HUDEP-2 (cell line): ENCODE data around the gene SDF4.
"Not testable (repeated sequence)": the region's sequence is repeated elsewhere in the genome, so short reads cannot be mapped to it uniquely, and the experiment has no call there.

ENCODE experiments used
- DNase-seq, 76 experiments: peaks; one replicate each; lab custom pipeline; 2025; ENCODE audit not compliant: unreplicated experiment in 76 of 76; lab: John Stamatoyannopoulos, UW

The SDF4 gene

DNA sequence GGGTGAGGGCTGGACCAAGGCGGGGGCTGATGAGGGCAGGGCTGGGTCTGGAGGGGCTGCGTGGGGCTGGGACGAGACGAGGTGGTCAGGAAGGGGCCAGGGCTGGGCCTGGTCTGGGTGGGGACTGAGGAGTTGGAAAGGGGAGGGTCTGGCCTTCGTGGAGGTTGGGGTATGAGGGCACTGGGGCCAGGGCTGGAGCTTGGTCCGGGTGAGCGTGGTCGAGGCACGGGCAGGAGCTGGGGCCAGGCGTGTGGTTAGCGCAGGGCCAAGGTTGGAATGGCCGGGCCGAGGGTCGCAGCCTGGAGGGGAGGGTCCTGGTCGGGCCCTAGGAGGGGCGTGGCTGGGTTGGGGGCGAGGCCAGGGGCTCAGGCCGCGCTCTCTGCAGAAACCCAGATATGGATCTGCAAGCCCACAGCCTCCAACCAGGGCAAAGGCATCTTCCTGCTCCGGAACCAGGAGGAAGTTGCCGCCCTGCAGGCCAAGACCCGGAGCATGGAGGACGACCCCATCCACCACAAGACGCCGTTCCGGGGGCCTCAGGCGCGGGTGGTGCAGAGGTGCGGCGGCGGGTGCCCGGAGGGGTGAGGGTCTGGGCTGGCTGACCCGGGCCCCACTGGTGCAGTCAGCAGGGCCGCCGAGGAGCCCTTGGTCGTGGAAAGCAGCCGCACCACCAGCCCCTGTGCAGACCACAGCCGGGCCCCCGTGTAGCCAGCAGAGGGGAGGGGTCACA is 49.1 kb downstream of the SDF4 start:
- no peak for DNase-seq

DNA sequence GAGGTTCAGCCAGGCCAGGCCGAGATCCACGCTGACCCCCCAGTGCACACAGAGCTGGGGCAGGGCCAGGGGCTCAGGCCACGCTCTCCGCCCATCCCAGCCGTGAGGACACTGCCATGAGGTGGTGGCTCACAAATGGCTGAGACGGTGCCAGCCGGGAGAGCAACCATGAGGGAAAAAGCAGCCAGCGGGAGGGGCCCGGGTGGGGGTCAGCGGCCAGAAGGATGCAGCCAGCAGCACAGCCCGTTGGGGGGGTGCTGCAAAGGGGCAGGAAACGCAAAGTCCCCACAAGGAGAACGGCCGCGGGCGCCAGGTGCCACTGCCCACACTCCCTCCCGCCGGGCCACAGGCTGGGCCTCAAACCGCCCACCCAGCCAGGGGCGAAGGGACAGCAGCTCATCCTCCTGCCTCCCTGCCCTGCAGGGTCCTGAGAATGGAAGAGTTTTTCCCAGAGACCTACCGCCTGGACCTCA is 49.8 kb downstream of the SDF4 start:
- no peak for DNase-seq

DNA sequence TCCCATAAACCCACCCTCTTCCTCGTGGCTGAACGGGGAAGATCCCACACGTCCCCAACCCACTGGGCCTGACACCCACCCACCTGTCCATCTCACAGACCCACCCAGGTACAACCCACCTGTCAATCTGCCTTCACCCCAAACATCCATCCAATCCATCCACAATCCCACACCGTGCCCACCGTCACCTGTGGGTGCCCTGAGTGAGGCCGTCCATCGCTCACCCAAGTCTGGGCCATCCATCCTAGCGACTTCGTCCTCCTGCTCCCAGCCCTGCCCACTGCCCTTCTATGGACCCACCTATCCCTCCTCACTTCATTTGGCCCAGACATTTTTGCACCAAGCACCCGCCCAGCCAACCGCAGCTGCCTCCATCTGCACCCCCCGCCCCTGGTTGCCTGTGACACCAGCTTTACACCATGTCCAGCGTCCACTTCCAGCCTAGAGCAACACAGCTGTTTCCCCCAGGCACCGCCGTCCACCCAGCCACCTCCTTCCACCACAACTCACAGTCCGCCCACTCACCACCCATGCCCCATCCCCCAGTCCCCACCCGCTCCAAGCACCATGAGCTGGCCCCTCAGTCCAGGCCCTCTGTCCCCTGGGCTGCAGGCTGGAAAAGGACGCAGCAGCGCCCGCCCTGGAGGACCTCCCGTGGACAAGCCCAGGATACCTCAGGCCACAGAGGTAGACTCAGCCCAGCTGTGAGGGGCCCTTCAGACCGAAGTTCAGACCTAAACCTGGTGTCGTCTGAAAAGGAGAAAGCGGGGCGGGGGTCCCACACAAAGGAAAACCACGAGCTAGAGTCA is 50.5 kb downstream of the SDF4 start:
- DNase-seq = no peak

DNA sequence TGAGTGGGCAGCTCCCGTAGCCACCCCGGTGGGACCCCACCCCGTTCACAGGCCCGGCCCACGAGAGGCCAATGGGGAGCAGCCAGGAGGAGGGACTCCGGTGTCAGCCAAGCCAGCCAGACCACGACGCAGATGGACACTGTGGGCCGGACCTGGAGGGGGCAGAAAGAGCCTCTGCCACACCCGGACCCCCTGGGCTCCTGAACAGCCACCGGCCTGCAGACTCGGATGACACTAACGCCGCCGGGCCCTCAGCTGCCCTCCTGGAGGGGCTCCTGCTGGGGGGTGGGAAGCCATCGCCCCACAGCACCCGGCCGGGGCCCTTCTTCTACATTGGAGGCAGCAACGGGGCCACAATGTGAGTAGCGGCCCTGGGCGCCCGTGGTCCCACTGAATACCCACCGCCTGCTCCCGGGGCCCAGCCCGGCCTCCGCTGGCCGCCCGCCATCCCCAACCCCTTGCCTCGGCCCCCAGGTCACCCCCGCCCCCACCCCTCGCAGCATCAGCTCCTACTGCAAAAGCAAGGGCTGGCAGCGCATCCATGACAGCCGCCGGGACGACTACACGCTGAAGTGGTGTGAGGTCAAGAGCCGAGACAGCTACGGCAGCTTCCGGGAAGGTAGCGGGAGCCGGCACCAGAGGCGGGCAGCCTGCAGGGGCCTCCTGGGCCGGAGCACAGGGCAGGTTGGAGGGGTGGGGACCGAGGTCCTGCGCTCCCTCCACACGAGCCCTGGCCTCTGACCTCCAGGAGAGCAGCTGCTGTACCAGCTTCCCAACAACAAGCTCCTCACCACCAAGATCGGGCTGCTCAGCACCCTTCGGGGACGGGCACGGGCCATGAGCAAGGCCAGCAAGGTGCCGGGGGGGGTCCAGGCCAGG is 51.6 kb downstream of the SDF4 start:
- no peak for DNase-seq

DNA sequence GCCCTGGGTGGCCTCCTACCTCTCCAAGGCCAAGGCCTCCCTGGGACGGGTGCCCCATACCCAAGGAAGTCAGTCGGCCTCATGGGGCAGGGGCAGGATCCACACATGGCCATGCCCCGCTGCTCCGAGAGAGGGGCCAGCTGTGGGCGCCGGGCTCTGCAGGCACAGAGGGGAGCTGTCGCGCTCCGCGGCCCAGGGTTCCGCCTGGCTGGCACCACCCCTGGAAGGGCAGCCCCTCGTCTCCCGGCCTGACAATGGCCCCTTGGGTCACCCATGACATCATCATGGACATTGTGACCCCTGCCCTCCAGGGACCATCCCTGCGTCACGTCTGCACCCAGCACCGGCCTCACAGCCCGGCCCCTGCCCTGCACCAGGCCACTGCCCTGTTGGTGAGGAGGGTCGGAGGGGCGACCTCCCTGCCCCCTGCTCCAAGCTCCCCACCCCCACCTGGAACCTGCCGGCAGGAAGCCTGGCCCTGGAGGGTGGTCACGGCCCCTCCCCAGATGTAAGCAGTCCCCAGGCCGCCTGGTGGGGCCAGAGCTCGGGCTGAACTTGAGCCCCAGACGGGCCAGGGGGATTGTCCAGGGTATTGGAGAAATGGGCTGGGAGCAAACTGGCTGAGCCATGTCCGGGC is 52.3 kb downstream of the SDF4 start:
- DNase-seq = no peak

DNA sequence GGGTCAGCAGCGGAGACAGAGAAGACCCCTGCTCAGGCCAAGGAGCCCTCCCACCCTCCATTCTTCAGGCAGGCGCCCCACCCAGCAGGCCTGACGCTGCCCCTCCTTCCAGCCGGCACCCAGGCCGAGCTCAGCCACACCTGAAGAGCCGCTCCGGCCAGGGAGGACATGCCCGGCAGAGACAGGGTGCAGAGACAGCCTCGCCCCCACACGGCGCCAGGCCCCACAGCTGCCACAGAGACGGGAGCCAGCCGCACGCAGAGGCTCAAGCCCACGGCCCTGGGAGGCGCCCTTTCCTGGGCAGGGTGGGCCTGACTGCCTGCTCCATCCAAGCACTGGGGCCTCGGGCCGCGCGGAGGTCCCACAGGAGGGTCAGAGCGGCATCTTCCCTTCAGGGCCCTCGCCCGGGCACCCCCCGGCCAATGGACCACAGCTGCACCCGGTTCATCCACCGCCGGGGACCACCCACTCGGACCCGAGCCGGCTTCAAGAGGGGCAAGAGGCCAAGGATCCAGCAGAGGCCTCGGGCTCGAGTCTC is 52.9 kb downstream of the SDF4 start:
- no peak for DNase-seq

DNA sequence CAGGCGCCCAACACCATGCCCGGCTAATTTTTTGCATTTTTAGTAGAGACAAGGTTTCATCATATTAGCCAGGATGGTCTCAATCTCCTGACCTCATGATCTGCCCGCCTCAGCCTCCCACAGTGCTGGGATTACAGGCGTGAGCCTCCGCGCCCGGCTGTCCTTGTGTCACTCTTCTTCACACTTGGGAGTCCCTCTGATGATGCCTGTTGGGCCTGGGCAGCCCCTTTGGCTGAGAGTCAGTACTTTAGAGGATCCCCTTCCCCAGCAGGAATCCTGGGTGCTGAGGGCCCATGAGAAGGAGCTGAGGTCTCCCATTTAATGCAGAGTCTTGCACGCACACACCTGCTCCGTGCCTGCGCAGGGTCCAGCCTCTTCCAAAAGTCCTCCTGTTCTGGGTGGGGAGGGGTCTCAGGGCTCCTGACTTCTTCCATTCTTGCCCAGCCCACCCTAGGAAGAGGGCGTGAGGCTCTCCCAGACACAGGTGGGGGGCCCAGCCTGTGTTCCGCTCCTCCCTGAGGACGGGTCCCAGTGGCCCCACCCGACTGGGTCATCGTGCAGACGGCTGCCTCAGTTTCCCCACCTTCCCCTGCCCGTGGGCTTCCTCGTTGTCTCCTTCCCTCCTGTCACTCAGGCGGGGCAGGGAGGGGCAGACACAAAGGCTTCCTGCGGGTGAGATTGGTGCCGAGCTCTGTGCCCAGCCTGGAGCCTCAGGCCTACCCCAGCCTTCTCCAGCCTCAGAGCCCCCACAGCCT is 54.2 kb downstream of the SDF4 start:
- no peak for DNase-seq

DNA sequence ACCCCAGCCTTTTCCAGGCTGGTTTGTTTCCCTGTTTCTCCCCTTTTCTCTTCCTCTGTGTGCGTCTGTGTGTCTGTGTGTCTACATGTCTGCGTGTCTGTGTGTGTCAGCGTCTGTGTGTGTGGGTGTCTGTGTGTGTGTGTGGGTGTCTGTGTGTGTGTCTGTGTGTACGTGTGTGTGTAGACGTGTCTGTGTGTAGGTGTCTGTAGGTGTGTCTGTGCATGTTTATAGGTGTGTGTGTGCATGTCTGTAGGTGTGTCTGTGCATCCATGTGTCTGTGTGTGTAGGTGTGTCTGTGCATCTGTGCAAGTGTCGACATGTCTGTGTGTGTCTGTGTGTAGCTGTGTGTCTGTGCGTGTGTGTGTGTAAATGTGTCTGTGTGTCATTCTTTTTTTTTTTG is 54.9 kb downstream of the SDF4 start:
- DNase-seq = no peak

DNA sequence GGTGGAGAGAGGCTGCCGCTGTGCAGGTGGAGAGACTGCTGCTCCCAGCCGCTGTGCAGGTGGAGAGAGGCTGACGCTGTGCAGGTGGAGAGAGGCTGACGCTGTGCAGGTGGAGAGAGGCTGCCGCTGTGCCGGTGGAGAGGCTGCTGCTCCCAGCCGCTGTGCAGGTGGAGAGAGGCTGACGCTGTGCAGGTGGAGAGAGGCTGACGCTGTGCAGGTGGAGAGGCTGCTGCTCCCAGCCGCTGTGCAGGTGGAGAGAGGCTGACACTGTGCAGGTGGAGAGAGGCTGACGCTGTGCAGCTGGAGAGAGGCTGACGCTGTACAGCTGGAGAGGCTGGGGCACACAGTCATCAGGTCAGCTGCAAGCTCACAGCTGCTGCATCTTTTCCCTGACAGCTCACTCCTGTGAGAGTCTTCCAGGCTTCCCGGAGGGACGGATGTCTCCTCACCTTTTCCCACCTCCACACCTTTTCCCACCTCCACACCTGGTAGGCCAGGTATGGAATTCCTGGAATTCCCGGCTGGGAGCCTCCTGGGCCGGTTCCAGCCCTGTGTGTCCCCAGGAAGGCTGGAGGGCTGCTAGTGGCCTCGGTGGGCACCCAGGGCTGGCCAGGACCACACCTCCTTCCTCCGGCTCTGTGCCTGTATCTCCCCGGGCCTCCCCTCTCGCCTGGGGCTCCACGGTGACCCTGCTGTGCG is 55.6 kb downstream of the SDF4 start:
- DNase-seq = not testable (repeated sequence)

DNA sequence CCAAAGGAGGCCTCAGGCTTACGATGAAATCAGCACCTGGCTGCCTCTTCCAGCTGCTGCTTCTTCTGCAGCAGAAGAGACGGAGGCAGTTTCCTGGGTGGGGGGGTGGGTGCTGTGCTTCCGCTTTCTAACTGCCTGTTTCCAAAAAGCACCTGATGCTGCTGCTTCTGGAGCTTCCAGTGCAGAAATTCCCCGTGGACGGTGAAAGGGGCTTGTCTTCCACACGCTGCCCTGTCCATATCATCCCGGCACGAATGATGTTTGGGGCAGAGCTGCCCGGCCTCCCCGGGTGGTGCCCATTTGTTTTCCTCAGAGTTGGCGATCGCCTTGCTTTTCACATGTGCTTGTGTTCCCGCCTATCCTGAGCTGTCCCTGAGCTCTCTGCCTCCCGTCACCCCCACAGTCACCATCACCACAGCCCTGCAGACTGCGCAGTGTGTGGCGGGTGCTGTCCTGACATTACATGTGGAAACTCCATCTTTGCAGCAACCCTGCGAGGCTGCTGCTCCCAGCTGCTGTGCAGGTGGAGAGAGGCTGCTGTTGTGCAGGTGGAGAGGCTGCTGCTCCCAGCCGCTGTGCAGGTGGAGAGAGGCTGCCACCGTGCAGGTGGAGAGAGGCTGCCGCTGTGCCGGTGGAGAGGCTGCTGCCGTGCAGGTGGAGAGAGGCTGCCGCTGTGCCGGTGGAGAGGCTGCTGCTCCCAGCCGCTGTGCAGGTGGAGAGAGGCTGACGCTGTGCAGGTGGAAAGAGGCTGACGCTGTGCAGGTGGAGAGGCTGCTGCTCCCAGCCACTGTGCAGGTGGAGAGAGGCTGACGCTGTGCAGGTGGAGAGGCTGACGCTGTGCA is 56.4 kb downstream of the SDF4 start:
- no peak for DNase-seq

DNA sequence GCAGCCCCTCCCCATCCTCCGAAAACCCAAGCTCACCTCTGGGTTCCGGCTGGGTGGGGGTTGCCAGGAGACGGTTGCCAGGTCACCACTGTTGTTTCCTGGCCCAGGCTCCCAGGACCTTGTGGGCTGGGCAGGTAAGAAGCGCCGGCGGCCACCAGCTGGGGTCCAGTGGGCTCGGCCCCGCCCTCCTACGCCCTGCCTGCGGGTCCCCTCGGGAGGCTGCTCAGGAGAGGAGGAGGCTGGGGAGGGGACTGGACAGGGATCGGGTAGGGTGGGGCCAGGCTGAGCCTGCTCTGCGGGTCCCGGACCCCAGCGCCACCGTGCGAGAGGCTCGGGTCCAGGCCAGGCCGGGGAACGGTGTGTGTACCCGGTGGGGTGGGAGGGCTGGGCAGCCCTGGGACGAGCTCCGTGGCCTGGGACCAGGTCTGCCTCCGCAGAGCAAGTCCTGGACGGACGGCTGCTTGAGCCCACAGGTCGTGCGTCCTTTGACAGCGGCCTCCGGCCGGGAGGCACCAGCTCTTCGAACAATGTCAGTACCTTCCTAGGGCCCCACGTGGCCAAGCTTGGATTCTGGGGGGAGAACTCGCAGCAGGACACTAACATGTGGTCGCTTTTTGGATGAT is 57.9 kb downstream of the SDF4 start, which contains the start of gene TTLL10:
Gene TTLL10, plus strand, starts transcription at position 88 of the 623 bp plus-strand sequence. CDS start 5,336 bp downstream, outside the sequence.
- DNase-seq = no peak

DNA sequence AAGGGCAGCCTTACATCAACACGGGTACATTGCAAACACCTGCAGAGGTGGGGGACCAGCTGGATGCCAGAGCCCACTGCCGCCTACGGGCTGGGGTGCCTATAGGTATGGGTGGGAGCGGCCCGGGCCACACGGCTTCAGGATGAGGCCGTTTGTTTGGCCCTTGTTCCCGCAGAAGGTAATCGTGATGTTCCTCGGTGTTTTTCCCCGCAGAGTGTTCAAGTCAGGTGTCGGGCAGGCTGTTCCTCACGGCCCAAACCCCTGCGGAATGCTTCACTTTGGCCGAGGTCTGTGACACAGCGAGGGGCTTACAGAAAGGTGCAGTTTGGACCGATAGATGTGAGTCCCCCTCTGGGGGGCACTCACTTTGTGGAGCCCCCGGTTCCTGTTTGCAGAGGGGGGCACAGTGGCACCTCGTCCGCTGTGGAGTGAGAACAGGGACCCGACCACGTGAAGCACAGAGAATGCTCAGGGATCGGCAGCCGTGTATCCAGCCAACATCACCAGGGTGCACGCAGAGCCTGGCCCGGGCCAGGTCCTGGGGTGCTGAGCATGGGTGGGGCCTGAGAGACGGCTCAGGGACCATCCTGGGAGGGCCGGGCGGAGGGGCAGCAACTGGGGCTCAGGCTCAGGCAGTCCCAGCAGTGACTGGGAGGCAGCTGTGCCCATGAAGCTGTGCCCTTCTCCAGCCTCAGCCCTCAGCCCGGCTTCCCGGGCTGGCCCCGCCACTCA is 58.6 kb downstream of the SDF4 start:
- DNase-seq = no peak

DNA sequence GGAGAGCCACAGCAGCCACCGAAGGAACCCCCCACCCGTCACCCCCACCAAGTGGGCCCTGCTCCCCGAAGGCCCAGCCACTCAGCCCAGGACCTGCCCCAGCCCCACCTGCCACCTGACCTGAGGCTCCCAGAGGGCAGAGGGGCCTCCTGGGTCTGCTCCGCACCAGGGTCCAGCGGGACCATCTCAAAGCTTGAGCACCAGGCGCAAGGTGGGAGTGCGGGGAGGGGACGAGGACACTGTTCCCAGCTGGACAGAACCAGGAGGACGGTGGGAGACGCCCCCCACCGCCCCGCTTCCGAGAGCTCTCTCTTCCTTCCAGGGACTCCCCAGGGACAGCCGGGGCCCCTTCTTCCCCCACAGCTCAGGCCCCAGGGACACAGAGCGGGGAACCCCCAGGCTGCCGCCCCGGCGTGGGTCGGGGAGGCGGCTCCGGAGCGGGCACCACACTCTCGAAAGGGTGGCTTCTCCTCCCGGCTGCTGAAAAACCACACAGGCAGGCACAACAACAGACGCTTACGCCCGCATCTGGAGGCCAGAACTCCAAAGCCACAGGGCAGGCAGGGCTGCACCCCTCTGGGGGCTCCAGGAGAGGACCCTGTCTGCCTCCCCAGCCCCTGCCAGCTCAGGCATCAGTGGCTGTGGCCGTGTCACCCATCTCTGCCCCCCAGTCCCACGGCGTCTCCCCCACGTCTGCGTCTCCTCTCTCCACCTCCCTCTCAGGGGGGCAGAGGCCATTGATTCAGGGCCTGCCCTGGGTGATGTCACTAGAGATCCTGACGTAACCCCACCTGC is 60.1 kb downstream of the SDF4 start:
- DNase-seq = no peak

DNA sequence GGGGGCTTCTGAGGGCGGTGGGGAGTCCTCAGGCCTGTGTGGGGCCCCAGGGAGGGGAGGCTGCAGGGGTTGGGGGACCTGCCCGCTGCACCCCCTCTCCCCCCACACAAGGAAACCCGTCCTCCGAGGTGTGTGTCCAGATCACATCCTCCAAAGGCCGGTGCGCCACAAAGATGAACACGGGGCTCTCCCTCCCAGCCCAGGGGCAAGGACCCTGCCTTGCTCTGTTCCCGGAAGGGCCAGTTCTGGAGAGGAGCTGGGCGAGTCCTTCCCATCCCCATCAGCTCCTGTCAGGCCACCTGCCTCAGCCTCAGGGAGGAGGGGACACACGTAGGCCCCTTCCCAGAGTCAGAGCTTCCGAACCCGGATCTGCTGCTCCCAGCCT is 60.6 kb downstream of the SDF4 start:
- DNase-seq = no peak

DNA sequence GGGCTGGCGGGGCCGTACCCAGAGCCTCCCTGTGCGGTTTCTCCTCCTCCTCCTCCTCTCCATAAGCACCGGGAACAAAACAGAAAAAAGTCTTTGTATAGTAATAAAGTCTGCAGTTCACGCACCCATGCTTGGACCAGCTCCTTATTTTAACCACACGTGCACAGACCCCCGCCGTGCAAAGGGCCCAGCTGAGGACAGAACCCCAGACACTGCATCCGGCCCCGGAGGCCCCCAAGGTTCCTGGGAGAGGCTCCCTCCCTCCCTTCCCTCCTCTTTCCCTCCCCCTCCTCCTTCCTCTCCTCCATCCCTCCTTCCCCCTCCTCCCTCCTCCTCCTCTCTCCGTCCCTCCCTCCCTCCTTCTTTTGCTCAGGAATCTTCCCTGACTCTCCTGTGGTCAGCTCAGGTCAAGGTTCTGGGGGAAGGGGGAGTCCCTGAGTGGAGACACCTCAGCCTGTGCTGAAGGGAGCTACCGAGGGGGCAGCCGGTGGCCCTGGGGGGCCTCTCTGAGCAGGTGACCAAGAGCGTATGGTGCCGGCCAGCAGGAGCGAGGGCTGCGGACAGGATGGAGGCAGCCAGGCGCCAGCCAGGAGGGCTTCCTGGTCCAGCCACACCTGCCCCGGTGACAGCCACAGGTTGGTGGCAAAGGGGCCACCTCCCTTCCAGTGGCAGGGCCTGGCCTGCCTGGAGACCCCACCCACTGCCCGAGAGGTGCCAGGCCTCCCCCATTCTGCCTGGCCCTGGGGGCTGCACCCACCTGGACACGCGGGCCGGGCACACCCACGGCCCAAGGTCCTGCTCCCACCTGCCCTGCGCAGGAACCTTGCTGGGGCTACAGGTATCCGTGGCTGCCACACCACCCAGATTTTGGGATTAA is 61.3 kb downstream of the SDF4 start:
- DNase-seq = no peak
